ACC112 (cell line): ENCODE measurements around the gene SCPEP1.
A peak's percentile ranks its signal among the peaks of the same experiment; 100 is the strongest.
"Not testable (repeated sequence)": the region's sequence is repeated elsewhere in the genome, so short reads cannot be mapped to it uniquely, and the experiment has no call there.

ENCODE experiments used
- H2AFZ ChIP-seq: fragments of 200-600 bp; sonication (generic); one replicate; pipeline ENCODE4 v1.6.0; 2017; ENCODE audit warnings: antibody characterized with exemption, low read length; ENCODE audit not compliant: unreplicated experiment
- H3K27ac ChIP-seq: fragments of 200-600 bp; sonication (generic); 2 replicates; pipeline ENCODE4 v1.5.1; 2014; ENCODE audit warnings: low read depth, mild to moderate bottlenecking, antibody characterized with exemption, low read length, moderate library complexity
- H3K27me3 ChIP-seq: fragments of 200-600 bp; sonication (generic); 2 replicates; pipeline ENCODE4 v1.6.1; 2014; ENCODE audit warnings: mild to moderate bottlenecking, antibody characterized with exemption, low read length, moderate library complexity, mixed read lengths; ENCODE audit not compliant: insufficient read depth
- H3K36me3 ChIP-seq: fragments of 200-600 bp; sonication (generic); 2 replicates; pipeline ENCODE4 v1.6.1; 2016; ENCODE audit warnings: mild to moderate bottlenecking, antibody characterized with exemption, low read length, moderate library complexity, mixed read lengths; ENCODE audit not compliant: insufficient read depth
- H3K4me1 ChIP-seq: fragments of 200-600 bp; sonication (generic); one replicate; pipeline ENCODE4 v1.6.1; 2016; ENCODE audit warnings: low read length, mixed read lengths; ENCODE audit not compliant: insufficient read depth, unreplicated experiment, control insufficient read depth
- H3K4me3 ChIP-seq: fragments of 200-600 bp; sonication (generic); 2 replicates; pipeline ENCODE4 v1.5.1; 2014; ENCODE audit warnings: mild to moderate bottlenecking, low read depth, low read length
- H3K79me2 ChIP-seq: fragments of 200-600 bp; sonication (generic); one replicate; pipeline ENCODE4 v1.6.0; 2016; ENCODE audit warnings: low read length; ENCODE audit not compliant: control insufficient read depth, unreplicated experiment, insufficient read depth

SCPEP1 gene

GRCh38 chr17:56938206-56938605 lies 39.7 kb upstream of the SCPEP1 start:
- peaks cover 25% of the 10 kb centered on the region; the same call in 1 of the 2 replicates for H3K36me3 ChIP-seq
- 0 out of 2 replicates have a peak overlapping the region, but pooled peaks have one; percentile 13 for H3K4me3 ChIP-seq
- H3K79me2 ChIP-seq, H2AFZ ChIP-seq, H3K27me3 ChIP-seq: not testable (repeated sequence)
- peaks cover 14% of the 10 kb centered on the region for H3K4me1 ChIP-seq
- H3K27ac ChIP-seq, result peak overlapping the region; percentile 11; the same call in 1 of the 2 replicates

- H3K4me3 ChIP-seq, result no peak overlapping the region
- H3K79me2 ChIP-seq, result no peaks in the 10 kb centered on the region
- H3K27ac ChIP-seq, result no peak overlapping the region
- peaks cover 15% of the 10 kb centered on the region; the same call in 1 of the 2 replicates for H3K36me3 ChIP-seq
- H3K27me3 ChIP-seq, result no peaks in the 10 kb centered on the region
- no peak overlapping the region for H2AFZ ChIP-seq
- H3K4me1 ChIP-seq, result peaks cover 14% of the 10 kb centered on the region
These were observed 38.0 kb upstream of the SCPEP1 start for GRCh38 chr17:56939869-56940484.

- no peaks in the 10 kb centered on the region for H3K27me3 ChIP-seq
These were observed 34.3 kb upstream of the SCPEP1 start for GRCh38 chr17:56943505-56944125.

GRCh38 chr17:56945938-56946505 lies 31.9 kb upstream of the SCPEP1 start:
- Histone ChIP-seq H2AFZ (no peak overlapping the region), H3K27me3 (no peaks in the 10 kb centered on the region), H3K36me3 (peaks cover 10% of the 10 kb centered on the region; the same call in 1 of the 2 replicates), H3K4me3 (no peak overlapping the region), H3K27ac (no peak overlapping the region), H3K4me1 (no peaks in the 10 kb centered on the region), H3K79me2 (peaks cover 3% of the 10 kb centered on the region)

More at GRCh38 chr17:56943505-56944125, 34.3 kb upstream of the SCPEP1 start:
- Histone ChIP-seq H3K4me1 (peaks cover under 1% of the 10 kb centered on the region), H3K27ac (no peak overlapping the region), H2AFZ (no peak overlapping the region), H3K36me3 (no peaks in the 10 kb centered on the region), H3K79me2 (no peaks in the 10 kb centered on the region), H3K4me3 (no peak overlapping the region)

GRCh38 chr17:56947741-56948140 lies 30.2 kb upstream of the SCPEP1 start:
- no peaks in the 10 kb centered on the region for H3K27me3 ChIP-seq
- H3K4me1 ChIP-seq, result no peaks in the 10 kb centered on the region
- H2AFZ ChIP-seq, result no peak overlapping the region
- no peak overlapping the region for H3K27ac ChIP-seq
- H3K36me3 ChIP-seq, result peaks cover 14% of the 10 kb centered on the region
- H3K4me3 ChIP-seq, result no peak overlapping the region
- H3K79me2 ChIP-seq, result peaks cover 17% of the 10 kb centered on the region

- H3K79me2 ChIP-seq, result peaks cover 18% of the 10 kb centered on the region
- no peak overlapping the region for H3K4me3 ChIP-seq
- H3K4me1 ChIP-seq, result no peaks in the 10 kb centered on the region
- H3K27me3 ChIP-seq, result no peaks in the 10 kb centered on the region
- peaks cover 14% of the 10 kb centered on the region for H3K36me3 ChIP-seq
- H2AFZ ChIP-seq, result no peak overlapping the region
- H3K27ac ChIP-seq, result no peak overlapping the region
These were observed 29.4 kb upstream of the SCPEP1 start for GRCh38 chr17:56948491-56948890.

- Histone ChIP-seq H3K36me3 (peaks cover 14% of the 10 kb centered on the region), H2AFZ (no peak overlapping the region), H3K27me3 (no peaks in the 10 kb centered on the region), H3K4me3 (no peak overlapping the region), H3K4me1 (no peaks in the 10 kb centered on the region), H3K27ac (no peak overlapping the region), H3K79me2 (peaks cover 21% of the 10 kb centered on the region)
These were observed 28.3 kb upstream of the SCPEP1 start for GRCh38 chr17:56949595-56949994.

GRCh38 chr17:56956992-56957391 lies 20.9 kb upstream of the SCPEP1 start:
- H3K4me1 ChIP-seq, result peaks cover 11% of the 10 kb centered on the region
- peaks cover 5% of the 10 kb centered on the region; the same call in 1 of the 2 replicates for H3K36me3 ChIP-seq
- H3K27ac ChIP-seq, result no peak overlapping the region
- no peak overlapping the region for H2AFZ ChIP-seq
- H3K79me2 ChIP-seq, result peaks cover 61% of the 10 kb centered on the region
- H3K27me3 ChIP-seq, result no peaks in the 10 kb centered on the region
- no peak overlapping the region for H3K4me3 ChIP-seq

GRCh38 chr17:56960596-56961538 lies 17.1 kb upstream of the SCPEP1 start, which contains the start of gene COIL:
Gene COIL, minus strand, starts transcription at chr17:56961050. Its CDS starts 31 bp downstream, at chr17:56961019.
- Histone ChIP-seq H3K79me2 (peaks cover 41% of the 10 kb centered on the region), H3K36me3 (peaks cover 5% of the 10 kb centered on the region; the same call in 1 of the 2 replicates), H3K27ac (peak within 1 kb of the TSS; percentile 86), H3K27me3 (no peaks in the 10 kb centered on the region), H3K4me3 (peak within 1 kb of the TSS; percentile 100), H2AFZ (peak within 1 kb of the TSS; percentile 100), H3K4me1 (peaks cover 11% of the 10 kb centered on the region)

- not testable (repeated sequence) for H3K36me3 ChIP-seq, H3K4me1 ChIP-seq, H3K79me2 ChIP-seq, H3K27me3 ChIP-seq, H3K27ac ChIP-seq, H2AFZ ChIP-seq, H3K4me3 ChIP-seq
These were observed 12.7 kb upstream of the SCPEP1 start for GRCh38 chr17:56965241-56965640.
